NCI-H1930 (cell line): ENCODE results near the gene ZCRB1.

Source experiments
- DNase-seq, 2 experiments: peaks; one replicate each; lab custom pipeline; 2025; lab: John Stamatoyannopoulos, UW

The ZCRB1 gene

GRCh38 chr12:42281278-42281677, 44.6 kb downstream of the ZCRB1 start:
- no peak for DNase-seq

- no peak for DNase-seq
Measured at GRCh38 chr12:42278128-42278510, 47.8 kb downstream of the ZCRB1 start.

GRCh38 chr12:42277396-42278127, 48.3 kb downstream of the ZCRB1 start:
- DNase-seq = no peak

- DNase-seq = no peak
Measured at GRCh38 chr12:42275499-42275898, 50.4 kb downstream of the ZCRB1 start.

DNA sequence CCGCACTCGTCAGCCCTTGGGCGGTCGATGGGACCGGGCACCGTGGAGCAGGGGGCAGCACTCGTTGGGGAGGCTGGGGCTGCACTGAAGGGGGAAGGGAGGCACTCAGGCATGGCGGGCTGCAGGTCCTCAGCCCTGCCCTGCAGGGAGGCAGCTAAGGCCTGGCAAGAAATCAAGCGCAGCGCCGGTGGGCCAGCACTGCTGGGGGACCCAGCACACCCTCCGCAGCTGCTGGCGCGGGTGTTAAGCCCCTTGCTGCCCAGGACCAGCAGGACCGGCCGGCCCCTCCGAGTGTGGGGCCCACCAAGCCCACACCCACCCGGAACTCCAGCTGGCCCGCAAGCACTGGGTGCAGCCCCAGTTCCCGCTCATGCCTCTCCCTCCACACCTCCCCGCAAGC, 52.2 kb downstream of the ZCRB1 start:
- DNase-seq = no peak

- DNase-seq = no peak
Measured at GRCh38 chr12:42270596-42270995, 55.3 kb downstream of the ZCRB1 start.

- no peak for DNase-seq
Measured at GRCh38 chr12:42267413-42268190, 58.3 kb downstream of the ZCRB1 start.

DNA sequence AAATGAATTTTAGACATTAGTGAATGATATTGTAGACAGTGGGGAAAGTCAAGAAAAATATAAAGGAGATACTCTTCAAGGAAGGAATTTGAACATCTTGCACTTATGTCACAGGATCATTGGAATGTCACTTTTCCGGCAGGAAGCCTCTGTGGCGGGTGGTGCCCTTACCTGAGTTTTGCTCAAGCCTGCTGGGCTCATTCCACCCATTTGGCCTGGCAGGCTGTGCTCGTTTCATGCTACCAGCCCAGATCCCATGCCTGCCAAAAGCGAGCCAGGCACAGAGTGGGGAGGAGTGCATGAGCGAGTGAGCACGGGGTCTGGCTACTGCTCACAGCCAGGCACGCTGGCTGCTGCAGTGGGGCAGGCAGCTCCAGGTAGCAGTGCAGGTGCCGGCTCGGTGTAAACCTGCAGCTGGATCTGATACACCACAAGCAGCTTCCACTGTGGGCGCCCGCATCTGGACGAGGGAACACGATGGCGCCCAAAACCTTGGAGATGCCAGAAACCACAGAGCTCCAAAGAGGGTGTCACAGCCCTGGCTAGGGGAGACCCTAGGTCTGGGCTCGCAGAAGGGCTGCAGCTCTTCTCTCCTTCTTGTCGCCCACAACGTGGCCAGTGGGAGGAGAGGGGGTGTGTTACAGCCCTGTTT, 59.2 kb downstream of the ZCRB1 start:
- no peak for DNase-seq

GRCh38 chr12:42262271-42262670, 63.6 kb downstream of the ZCRB1 start:
- DNase-seq = no peak
